ENCODE results near the gene CDH23.

CDH23 gene

DNA sequence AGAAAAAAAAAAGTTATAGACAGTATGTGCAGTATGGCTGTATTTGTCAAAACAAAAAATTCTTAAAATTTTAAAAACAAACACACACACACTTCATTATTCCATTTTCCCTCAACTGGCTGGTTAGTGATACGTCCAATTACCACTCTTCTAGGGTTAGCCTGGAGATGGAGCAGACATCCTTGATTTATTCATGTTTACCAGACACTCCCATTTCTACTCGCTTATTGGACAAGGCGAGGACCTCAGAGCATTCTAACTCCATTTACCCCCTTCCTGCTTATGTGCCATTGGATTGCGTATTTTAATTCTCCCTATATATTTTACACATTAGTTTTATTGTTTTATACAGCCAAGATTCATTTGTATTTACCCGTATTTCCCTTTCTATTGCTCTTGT, 8.5 kb upstream of the CDH23 start:
- H2AFZ ChIP-seq (ENCODE audit: low read length), result no peak overlapping the region
- no peaks in the 10 kb centered on the region for H3K9me2 ChIP-seq (replicated peaks; ENCODE audit: insufficient read depth, low read length)
- no peak overlapping the region for H3K4me3 ChIP-seq (ENCODE audit: low read length)
- H3K4me2 ChIP-seq (ENCODE audit: low read depth, low read length), result no peak overlapping the region
- peaks cover 57% of the 10 kb centered on the region for H3K27me3 ChIP-seq (replicated peaks; ENCODE audit: insufficient read depth, low read length)
- TF ChIP-seq, protein P1, sequence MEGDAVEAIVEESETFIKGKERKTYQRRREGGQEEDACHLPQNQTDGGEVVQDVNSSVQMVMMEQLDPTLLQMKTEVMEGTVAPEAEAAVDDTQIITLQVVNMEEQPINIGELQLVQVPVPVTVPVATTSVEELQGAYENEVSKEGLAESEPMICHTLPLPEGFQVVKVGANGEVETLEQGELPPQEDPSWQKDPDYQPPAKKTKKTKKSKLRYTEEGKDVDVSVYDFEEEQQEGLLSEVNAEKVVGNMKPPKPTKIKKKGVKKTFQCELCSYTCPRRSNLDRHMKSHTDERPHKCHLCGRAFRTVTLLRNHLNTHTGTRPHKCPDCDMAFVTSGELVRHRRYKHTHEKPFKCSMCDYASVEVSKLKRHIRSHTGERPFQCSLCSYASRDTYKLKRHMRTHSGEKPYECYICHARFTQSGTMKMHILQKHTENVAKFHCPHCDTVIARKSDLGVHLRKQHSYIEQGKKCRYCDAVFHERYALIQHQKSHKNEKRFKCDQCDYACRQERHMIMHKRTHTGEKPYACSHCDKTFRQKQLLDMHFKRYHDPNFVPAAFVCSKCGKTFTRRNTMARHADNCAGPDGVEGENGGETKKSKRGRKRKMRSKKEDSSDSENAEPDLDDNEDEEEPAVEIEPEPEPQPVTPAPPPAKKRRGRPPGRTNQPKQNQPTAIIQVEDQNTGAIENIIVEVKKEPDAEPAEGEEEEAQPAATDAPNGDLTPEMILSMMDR (IDR thresholded peaks at IDR 0.05; ENCODE audit: low read length), result no peak
- TF ChIP-seq EZH2phosphoT487 (IDR thresholded peaks at IDR 0.05; ENCODE audit: low read length), result no peak
- no peak for TF ChIP-seq EZH2 (optimal IDR thresholded peaks at IDR 0.05; ENCODE audit: low read depth, low read length)
- H3F3A ChIP-seq (ENCODE audit: insufficient read depth, low read length), result no peaks in the 10 kb centered on the region
- no peak overlapping the region for H3K27ac ChIP-seq (ENCODE audit: low read length)
- no peak overlapping the region for H3K9ac ChIP-seq (ENCODE audit: low read length)
- H3K9me3 ChIP-seq (replicated peaks; ENCODE audit: insufficient read depth, low read length), result no peaks in the 10 kb centered on the region
- H3K36me3 ChIP-seq (replicated peaks; ENCODE audit: insufficient read depth, low read length), result no peaks in the 10 kb centered on the region
- no peaks in the 10 kb centered on the region for H4K20me1 ChIP-seq (ENCODE audit: insufficient read depth, low read length)
- no peaks in the 10 kb centered on the region for H3K79me2 ChIP-seq (ENCODE audit: low read length)
- DNase-seq, result no peak
- H3K4me1 ChIP-seq (ENCODE audit: low read length), result no peaks in the 10 kb centered on the region

DNA sequence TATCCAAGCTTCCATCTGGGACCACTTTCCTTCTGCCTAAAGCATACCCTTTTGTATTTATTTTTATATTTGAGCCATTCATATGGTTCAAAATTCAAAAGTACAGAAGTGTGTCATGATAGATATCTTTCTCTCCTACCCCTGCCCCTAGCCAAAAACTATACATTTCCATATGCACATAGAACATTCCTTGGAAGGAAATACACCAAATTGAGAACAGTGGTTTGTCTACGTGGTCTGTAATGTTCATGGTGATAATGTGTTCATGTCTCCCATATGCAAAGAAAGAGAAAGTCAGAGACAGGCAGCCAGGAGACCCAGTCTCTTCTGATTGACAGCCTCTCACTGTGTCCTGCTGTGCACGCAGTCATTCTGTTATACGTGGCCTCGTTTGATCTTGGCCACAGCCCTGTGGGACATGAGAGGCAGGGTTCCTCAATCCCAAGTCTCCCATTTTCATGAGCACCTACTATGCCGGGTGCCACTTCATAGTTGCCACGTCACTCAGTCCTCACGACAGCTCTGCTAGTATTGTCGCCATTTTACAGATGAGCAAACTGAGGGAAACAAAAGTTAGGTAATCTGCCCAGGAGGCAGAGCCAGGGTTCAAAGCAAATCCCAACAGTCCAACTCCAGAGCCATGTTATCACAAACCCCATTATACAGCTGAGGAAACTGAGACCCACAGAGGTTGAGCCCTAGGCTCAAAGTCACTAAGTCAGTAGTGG, 8.0 kb upstream of the CDH23 start:
- DNase-seq, result no peak
- no peaks in the 10 kb centered on the region for H3K9me2 ChIP-seq (replicated peaks; ENCODE audit: insufficient read depth, low read length)
- no peaks in the 10 kb centered on the region for H3K4me1 ChIP-seq (ENCODE audit: low read length)
- H3K27ac ChIP-seq (ENCODE audit: low read length), result no peak overlapping the region
- H3K36me3 ChIP-seq (replicated peaks; ENCODE audit: insufficient read depth, low read length), result no peaks in the 10 kb centered on the region
- H3K9ac ChIP-seq (ENCODE audit: low read length), result no peak overlapping the region
- no peaks in the 10 kb centered on the region for H3K9me3 ChIP-seq (replicated peaks; ENCODE audit: insufficient read depth, low read length)
- H3K4me2 ChIP-seq (ENCODE audit: low read depth, low read length), result no peak overlapping the region
- H3K4me3 ChIP-seq (ENCODE audit: low read length), result no peak overlapping the region
- H2AFZ ChIP-seq (ENCODE audit: low read length), result no peak overlapping the region
- H3K79me2 ChIP-seq (ENCODE audit: low read length), result no peaks in the 10 kb centered on the region
- no peaks in the 10 kb centered on the region for H4K20me1 ChIP-seq (ENCODE audit: insufficient read depth, low read length)
- no peak for TF ChIP-seq EZH2 (optimal IDR thresholded peaks at IDR 0.05; ENCODE audit: low read depth, low read length)
- no peak for TF ChIP-seq EZH2phosphoT487 (IDR thresholded peaks at IDR 0.05; ENCODE audit: low read length)
- TF ChIP-seq, protein P1 (IDR thresholded peaks at IDR 0.05; ENCODE audit: low read length), result no peak
- H3K27me3 ChIP-seq (replicated peaks; ENCODE audit: insufficient read depth, low read length), result peaks cover 63% of the 10 kb centered on the region
- no peaks in the 10 kb centered on the region for H3F3A ChIP-seq (ENCODE audit: insufficient read depth, low read length)

DNA sequence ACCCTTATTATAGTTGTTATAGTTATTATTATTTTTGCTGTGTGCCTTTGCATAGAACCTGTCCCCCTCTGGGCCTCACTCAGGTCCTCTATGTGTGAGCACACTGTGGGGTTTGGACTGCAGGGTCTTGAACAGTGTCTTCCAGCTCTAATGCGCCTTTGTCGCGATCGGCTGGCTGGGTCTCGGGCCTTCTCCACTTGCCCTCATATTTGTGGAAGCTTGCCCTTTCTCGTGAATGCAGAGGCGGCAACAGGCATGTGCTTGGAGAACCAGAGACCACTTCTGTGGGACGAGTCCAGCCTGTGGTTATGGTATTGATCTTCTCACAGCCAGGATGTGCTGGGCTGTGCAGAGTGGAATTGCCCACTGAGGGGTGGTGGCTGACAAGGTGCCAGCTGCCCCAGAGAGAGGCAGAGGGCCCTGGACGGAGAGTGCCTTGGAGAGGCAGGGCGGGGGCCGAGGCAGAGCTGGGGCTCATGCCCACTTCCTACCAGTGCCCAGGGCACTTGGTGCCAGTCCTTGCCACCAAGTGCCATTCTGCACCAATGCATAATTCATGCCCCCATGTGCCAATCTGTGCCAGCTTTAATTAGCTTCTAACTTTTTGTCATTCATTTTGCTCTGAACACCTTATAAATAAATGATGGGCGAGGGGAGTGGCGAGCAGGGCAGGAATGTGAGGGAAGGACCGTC, 6.8 kb upstream of the CDH23 start:
- Histone ChIP-seq H3K9ac (ENCODE audit: low read length) (no peak overlapping the region), H3K4me1 (ENCODE audit: low read length) (no peaks in the 10 kb centered on the region), H3K79me2 (ENCODE audit: low read length) (no peaks in the 10 kb centered on the region), H3F3A (ENCODE audit: insufficient read depth, low read length) (no peaks in the 10 kb centered on the region), H3K27me3 (replicated peaks; ENCODE audit: insufficient read depth, low read length) (peaks cover 71% of the 10 kb centered on the region), H3K9me3 (replicated peaks; ENCODE audit: insufficient read depth, low read length) (no peaks in the 10 kb centered on the region), H3K4me3 (ENCODE audit: low read length) (no peak overlapping the region), H3K36me3 (replicated peaks; ENCODE audit: insufficient read depth, low read length) (no peaks in the 10 kb centered on the region), H3K27ac (ENCODE audit: low read length) (no peak overlapping the region), H3K9me2 (replicated peaks; ENCODE audit: insufficient read depth, low read length) (no peaks in the 10 kb centered on the region), H3K4me2 (ENCODE audit: low read depth, low read length) (no peak overlapping the region), H4K20me1 (ENCODE audit: insufficient read depth, low read length) (no peaks in the 10 kb centered on the region), H2AFZ (ENCODE audit: low read length) (no peak overlapping the region)
- TF ChIP-seq, protein P1 (IDR thresholded peaks at IDR 0.05; ENCODE audit: low read length), result no peak
- TF ChIP-seq EZH2phosphoT487 (IDR thresholded peaks at IDR 0.05; ENCODE audit: low read length) (no peak), EZH2 (optimal IDR thresholded peaks at IDR 0.05; ENCODE audit: low read depth, low read length) (no peak)
- no peak for DNase-seq

Measured in MM.1S (cell line).